Stimulated activated CD4-positive, alpha-beta T cell treated with anti-CD3 and anti-CD28 coated beads, Interleukin-1b, Interleukin-23, amount 100 ng/mL, for 4 hours (primary cell): ENCODE measurements around the gene IP6K3.

Experiments
- DNase-seq, 2 donors: peaks; one replicate each; pipeline ENCODE4 v3.0.0-alpha.2; 2020; ENCODE audit warnings: low read depth in 2 of 2

The IP6K3 gene

GRCh38 chr6:33723371-33724085, 23.2 kb downstream of the IP6K3 start:
- no peak for DNase-seq

GRCh38 chr6:33722103-33722623, 24.5 kb downstream of the IP6K3 start:
- DNase-seq, result no peak

- no peak for DNase-seq
These were observed 25.2 kb downstream of the IP6K3 start for GRCh38 chr6:33721508-33721907.

- no peak for DNase-seq
These were observed 25.7 kb downstream of the IP6K3 start for GRCh38 chr6:33720998-33721397.

- DNase-seq, result no peak
These were observed 27.2 kb downstream of the IP6K3 start for GRCh38 chr6:33719326-33719987.

GRCh38 chr6:33718713-33719112, 28.0 kb downstream of the IP6K3 start:
- DNase-seq, result no peak

- no peak for DNase-seq
These were observed 28.7 kb downstream of the IP6K3 start for GRCh38 chr6:33717934-33718455.

GRCh38 chr6:33716890-33717632, 29.6 kb downstream of the IP6K3 start:
- no peak for DNase-seq

- DNase-seq, result no peak
These were observed 30.3 kb downstream of the IP6K3 start for GRCh38 chr6:33716379-33716778.

GRCh38 chr6:33714385-33715040, 32.2 kb downstream of the IP6K3 start:
- DNase-seq, result no peak

- no peak for DNase-seq
These were observed 32.9 kb downstream of the IP6K3 start for GRCh38 chr6:33713786-33714185.

- DNase-seq, result no peak
These were observed 33.8 kb downstream of the IP6K3 start for GRCh38 chr6:33712914-33713313.

GRCh38 chr6:33711140-33712129, 35.3 kb downstream of the IP6K3 start, which contains the start of gene UQCC2:
TSS of gene UQCC2 (minus strand) at chr6:33711700. CDS start at chr6:33711686, 14 bp downstream.
- DNase-seq, result peak; percentile 96 to 97

GRCh38 chr6:33710296-33711121, 36.2 kb downstream of the IP6K3 start:
- DNase-seq, result no peak

GRCh38 chr6:33709605-33710295, 37.0 kb downstream of the IP6K3 start:
- no peak for DNase-seq

GRCh38 chr6:33708516-33709204, 38.0 kb downstream of the IP6K3 start:
- no peak for DNase-seq

- no peak for DNase-seq
These were observed 38.9 kb downstream of the IP6K3 start for GRCh38 chr6:33707771-33708170.
